HL-60/S4 treated with retinoic acid at 250 ng/mL for 4 days and 3 days (cell line): ENCODE measurements around the gene ABHD17A.
"Not testable (repeated sequence)": the region's sequence is repeated elsewhere in the genome, so short reads cannot be mapped to it uniquely, and the experiment has no call there.

Source experiments
- in situ Hi-C: fragments of 300-500 bp; cut with MboI; formaldehyde crosslinking; loops from 2 replicates; pipeline ENCODE4 v1.7.0; 2022; ENCODE audit warnings: low sequenced_read_pairs

The ABHD17A gene

GRCh38 chr19:1911098-1911497 is 25.8 kb upstream of the ABHD17A start:
- in situ Hi-C loops = no loop called here

DNA sequence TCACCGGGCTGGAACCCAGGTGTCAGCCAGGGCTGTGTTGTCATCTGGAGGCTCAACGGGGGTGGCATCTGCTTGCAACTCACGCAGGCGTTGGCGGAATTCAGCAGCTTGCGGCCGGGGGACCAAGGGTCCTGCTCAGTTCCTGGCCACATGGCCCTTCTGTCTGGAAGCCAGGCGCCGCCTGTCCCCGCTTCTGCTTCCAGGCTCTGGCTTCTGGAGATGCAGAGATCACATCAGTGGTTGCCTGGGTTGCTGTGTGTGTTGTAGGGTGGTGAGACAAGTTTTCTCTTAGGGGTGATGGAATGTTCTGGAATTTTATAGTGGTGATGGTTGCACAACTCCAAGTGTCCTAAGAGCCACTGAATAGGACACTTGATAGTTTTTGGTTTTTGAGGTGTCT is 24.9 kb upstream of the ABHD17A start:
- in situ Hi-C loops = no loop called here

DNA sequence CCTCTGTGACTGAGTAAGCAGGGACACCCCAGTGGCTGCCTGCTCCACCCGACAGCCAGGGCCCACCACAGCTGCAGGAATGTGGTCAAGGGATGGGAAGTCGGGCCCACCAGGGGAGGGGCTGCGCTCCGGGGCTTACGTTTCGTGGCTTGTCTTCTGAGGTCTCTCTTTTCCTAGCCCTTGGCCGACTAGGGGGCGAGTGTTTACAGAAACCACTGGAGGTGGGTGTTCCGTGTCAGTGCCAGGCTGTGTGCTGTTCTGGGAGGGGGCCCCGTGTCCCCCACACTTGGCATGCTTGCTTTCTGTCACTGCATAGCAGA is 24.4 kb upstream of the ABHD17A start:
- in situ Hi-C loops = no loop called here

GRCh38 chr19:1908364-1908678 is 23.0 kb upstream of the ABHD17A start:
- in situ Hi-C loops = no loop called here

GRCh38 chr19:1907563-1908363 is 22.5 kb upstream of the ABHD17A start:
- in situ Hi-C loops = no loop called here

DNA sequence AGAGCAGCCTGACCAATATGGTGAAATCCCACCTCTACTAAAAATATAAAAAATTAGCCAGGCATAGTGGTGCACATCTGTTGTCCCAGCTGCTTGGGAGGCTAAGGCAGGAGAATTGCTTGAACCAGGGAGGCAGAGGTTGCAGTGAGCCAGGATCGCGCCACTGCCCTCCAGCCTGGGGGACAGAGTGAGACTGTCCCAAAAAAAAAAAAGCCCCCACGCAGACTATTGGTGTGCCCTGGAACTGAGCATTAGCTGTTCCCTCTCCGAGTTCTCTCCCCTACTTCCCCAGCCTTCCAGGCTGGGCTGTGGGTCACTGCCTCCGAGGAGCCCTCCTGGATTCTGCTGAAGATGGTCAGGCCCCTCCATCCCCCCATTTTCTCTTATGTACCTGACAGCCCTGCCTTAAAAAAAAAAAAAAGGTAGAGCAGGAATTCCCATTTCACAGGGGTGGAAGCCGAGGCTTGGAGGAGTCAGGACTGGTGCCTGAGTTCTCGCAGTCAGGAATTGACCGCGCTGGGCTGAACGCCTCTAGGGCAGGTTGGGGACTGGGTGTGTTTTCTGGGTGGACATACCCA is 21.8 kb upstream of the ABHD17A start:
- in situ Hi-C loops = no loop called here

- in situ Hi-C loops = no loop called here
Measured at GRCh38 chr19:1905863-1906375, 20.6 kb upstream of the ABHD17A start.

DNA sequence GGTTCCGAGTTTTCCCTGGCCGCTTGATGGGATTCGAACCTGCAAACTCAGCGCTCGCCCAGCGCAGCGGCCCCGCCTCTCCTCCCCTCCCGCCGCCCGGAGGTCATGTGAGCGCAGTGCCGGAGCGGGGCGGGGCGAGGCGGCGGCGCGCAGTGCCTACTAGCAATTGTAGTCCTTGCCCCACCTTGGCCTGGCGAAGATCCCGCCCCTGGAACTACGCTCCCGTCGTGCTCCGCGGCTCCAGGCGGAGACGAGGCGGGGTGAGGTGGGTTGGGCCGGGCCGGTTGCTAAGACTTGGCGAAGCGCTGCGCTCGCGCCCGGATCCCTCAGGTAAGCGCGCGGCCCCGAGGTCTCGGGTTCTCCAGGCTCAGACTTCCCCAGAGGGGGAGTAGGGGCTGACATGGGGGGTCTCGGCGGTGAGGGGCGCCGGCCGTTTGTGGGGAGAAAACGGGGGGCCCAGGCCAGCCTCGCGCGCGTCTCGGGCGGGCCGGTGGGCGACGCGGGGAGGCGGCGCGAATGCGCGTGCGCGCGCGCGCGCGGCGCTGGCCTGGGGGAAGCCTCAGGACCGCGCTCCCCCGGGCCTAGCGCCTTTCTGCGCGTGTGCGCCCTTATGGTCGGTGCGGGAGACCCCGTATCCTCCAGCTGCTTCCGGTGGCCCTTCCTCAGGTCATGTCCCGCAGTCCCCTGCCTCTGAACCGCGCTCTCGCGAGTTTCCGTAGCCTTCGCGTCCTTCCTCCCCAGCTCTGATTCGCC is 20.0 kb upstream of the ABHD17A start, which contains the start of the genes ADAT3 and SCAMP4:
Gene ADAT3, plus strand, starts transcription at position 290 of the 753 bp plus-strand sequence. CDS start 6,649 bp downstream, outside the sequence.
Gene SCAMP4, plus strand, starts transcription at position 290 of the 753 bp plus-strand sequence. CDS start 9,621 bp downstream, outside the sequence.
- in situ Hi-C loops = no loop called here

DNA sequence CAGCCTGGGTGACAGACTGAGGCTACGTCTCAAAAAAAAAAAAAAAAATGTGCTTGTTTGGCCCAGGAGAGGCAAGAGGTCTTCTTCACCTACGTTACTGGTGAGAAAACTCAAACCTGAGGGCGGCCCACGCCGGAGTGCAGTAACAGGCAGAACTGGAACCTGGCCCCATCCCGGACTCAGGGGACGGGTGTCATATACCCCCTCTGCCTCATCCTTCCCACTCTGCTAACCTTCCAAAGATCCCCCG is 19.5 kb upstream of the ABHD17A start:
- in situ Hi-C loops = no loop called here

DNA sequence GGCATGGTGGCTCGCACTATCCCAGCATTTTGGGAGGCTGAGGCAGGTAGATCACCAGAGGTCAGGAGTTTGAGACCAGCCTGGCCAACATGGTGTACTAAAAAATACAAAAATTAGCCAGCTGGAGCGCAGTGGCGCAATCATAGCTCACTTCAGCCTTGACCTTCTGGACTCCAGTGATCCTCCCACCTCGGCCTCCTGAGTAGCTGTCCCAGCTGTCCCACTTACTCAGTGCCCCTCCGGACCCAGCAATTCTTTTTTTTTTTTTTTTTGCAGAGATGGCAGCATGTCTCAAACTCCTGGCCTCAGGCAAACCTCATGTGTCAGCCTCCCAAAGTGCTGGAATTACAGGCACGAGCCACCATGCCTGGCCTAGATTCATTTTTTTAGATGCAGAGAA is 17.6 kb upstream of the ABHD17A start:
- in situ Hi-C loops = no loop called here

DNA sequence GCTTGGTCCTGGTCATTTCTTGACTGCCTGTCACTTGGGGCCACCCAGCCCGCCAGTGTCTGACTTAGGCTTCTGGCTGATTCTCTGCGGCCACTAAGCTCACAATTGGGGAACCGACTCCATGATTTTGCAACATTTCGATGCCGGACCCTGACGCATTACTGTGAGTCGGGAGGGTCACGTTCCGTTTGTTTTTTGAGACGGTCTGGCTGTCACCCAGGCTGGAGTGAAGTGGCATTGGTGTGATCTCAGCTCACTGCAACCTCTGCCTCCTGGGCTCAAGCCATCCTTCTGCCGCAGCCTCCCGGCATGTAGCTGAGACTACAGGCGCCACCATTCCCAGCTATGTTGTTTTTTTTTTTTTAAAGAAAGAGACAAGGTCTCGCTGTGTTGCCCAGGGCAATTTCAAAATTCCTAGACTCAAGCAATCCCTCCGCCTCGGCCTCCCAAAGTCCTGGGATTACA is 16.7 kb upstream of the ABHD17A start:
- in situ Hi-C loops = no loop called here

DNA sequence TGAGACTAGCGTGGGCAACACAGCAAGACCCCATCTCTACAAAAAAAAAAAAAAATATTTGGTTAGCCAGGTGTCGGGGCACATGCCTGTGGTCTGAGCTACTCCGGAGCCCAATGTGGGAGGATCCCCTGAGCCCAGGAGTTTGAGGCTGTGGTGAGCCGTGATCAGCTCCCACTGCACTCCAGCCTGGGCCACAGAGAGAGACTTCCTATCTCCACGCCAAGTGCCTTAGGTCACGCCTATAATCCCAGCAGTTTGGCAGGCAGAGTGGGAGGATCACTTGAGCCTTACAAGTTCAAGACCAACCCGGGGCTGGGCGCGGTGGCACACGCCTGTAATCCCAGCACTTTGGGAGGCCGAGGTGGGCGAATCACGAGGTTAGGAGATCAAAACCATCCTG is 11.2 kb upstream of the ABHD17A start:
- in situ Hi-C loops = no loop called here

DNA sequence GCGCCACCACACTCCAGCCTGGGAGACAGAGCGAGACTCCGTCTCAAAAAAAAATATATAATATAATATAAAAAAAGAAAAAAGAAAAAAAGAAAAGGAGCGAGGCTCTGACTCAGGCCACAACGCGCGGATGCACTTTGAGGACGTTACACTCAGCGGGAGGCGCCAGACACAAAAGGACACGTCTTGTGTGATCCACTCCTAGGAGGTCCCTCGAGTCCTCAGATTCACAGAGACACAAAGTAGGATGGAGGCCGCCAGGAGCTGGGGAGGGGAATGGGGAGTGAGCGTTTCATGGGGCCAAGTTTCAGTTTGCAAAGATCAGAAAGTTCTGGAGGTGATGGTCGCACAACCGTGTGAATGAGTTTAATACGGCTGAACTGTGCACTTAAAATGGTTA is 8.5 kb upstream of the ABHD17A start:
- in situ Hi-C loops = no loop called here

DNA sequence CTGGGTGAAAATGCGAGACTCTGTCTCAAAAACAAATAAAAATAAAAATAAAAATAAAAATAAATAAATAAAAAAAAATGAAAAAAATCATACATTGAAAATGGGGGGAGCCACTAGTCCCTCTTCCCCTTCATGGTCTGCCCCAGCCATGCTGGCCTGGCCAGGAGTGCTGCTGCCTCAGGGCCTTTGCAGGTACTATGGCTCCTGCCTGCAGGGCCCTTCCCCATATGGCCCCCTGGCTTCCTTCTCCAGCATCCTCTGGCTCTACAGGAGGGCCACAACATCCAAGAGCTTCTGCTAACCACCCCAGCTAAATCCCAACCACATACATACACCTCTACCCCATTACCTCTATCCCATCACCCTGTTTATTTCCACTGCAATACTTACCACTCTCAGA is 4.6 kb upstream of the ABHD17A start:
- in situ Hi-C loops = no loop called here

DNA sequence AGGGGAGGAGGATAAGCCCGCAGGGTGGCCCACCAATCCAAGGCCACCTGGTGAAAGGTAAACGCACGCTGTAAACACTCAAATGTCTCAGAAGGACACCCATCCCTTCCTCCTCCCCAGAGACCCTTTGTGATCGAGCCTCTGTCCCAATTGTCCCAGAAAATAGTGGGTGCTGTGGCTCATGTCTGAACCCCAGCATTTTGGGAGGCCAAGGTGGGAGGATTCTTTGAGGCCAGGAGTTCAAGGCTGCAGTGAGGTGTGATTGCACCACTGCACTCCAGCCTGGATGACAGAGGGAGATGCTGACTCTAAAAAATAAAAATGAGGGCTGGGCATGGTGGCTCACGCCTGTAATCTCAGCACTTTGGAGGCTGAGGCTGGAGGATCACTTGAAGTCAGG is 3.1 kb upstream of the ABHD17A start:
- in situ Hi-C loops = no loop called here

DNA sequence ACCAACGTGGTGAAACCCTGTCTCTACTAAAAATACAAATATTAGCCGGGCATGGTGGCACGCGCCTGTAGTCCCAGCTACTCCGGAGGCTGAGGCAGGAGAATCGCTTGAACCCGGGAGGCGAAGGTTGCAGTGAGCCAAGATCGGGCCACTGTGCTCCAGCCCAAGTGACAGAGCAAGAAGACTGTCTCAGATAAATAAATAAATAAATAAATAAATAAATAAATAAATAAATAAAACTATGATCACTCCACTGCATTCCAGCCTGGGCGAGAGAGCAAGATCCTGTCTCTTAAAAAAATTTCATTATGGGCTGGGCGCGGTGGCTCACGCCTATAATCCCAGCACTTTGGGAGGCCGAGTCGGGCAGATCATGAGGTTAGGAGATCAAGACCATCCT is 1.1 kb upstream of the ABHD17A start:
- in situ Hi-C loops = not testable (repeated sequence)

- in situ Hi-C loops = no loop called here
Measured at GRCh38 chr19:1884719-1885334, 469 bp downstream of the ABHD17A start.

- in situ Hi-C loops = no loop called here
Measured at GRCh38 chr19:1884291-1884718, 991 bp downstream of the ABHD17A start.

- in situ Hi-C loops = no loop called here
Measured at GRCh38 chr19:1883784-1884183, 1.5 kb downstream of the ABHD17A start.

- in situ Hi-C loops = no loop called here
Measured at GRCh38 chr19:1882786-1883692, 2.3 kb downstream of the ABHD17A start.
